Measurements from ENCODE around the gene SLC6A7. TPM values are rescaled to one million over a fixed set of nuclear protein-coding genes. Genes with fewer than 3 reads are reported as not detected.

The SLC6A7 gene
- total and polyA plus RNA-seq, 9 donors, result 0.31 to 1.3 (median 0.75) TPM

GRCh38 chr5:150146235-150146634 lies 43.6 kb upstream of the SLC6A7 start:
- no peaks in the 10 kb centered on the region for H3K9me3 ChIP-seq (replicated peaks; ENCODE audit: control insufficient read depth, low read depth, low read length)
- no peak overlapping the region for H3K4me3 ChIP-seq (ENCODE audit: low read length)
- WGBS (ENCODE audit: insufficient coverage), result 79% methylated on average over 4 of the region's 5 CpGs
- H3K4me1 ChIP-seq (ENCODE audit: control insufficient read depth, insufficient read depth, low read length), result peaks cover 71% of the 10 kb centered on the region
- peak overlapping the region; percentile 4 for H3K27ac ChIP-seq (ENCODE audit: low read length)
- no peaks in the 10 kb centered on the region for H3K27me3 ChIP-seq (ENCODE audit: control insufficient read depth, insufficient read depth, low read length)
- peaks cover 14% of the 10 kb centered on the region for H3K36me3 ChIP-seq (ENCODE audit: control insufficient read depth, insufficient read depth, low read length)
- no peak for DNase-seq

DNA sequence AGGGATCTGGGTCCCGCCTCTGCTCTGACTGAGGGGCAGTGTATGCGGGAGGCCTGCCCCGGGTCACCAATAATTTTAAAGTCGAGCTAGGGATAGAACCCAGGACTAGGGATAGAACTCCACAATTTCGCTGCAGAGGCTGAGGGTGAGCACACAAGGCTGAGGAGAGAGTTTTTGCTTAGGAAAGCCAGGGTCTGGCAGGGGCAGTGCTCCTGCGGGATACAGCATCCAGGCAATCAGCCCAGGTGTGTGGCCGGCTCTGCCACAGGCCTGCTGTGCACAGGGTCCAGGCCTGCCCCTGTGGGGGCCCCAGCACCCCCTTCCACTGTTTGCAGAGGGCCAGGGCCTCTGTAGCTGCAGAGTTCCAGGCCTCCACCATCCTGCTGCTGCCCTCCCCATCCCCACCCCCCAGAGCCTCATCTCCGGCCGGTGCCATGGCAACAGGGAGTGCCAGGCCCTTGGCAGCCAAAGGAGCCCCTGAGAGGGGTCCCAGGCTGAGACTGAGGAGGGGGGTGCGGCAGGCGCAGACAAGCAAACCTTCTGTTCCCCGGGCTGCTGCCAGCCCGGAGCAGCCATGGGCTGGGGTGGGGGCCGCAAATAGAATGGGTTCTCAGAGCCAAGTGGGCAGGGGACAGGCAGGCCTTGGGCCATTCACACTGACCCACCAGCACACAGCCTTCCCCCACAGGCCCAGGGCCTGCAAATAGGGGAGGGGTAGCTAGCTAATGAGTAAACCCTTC lies 42.8 kb upstream of the SLC6A7 start:
- H3K4me1 ChIP-seq (ENCODE audit: control insufficient read depth, insufficient read depth, low read length), result peaks cover 64% of the 10 kb centered on the region
- H3K27me3 ChIP-seq (ENCODE audit: control insufficient read depth, insufficient read depth, low read length), result no peaks in the 10 kb centered on the region
- no peaks in the 10 kb centered on the region for H3K9me3 ChIP-seq (replicated peaks; ENCODE audit: control insufficient read depth, low read depth, low read length)
- no peak overlapping the region for H3K4me3 ChIP-seq (ENCODE audit: low read length)
- WGBS (ENCODE audit: insufficient coverage), result 58% methylated on average over 7 of the region's 14 CpGs
- peak overlapping the region; percentile 61 for H3K27ac ChIP-seq (ENCODE audit: low read length)
- no peak for DNase-seq
- H3K36me3 ChIP-seq (ENCODE audit: control insufficient read depth, insufficient read depth, low read length), result peaks cover 9% of the 10 kb centered on the region

DNA sequence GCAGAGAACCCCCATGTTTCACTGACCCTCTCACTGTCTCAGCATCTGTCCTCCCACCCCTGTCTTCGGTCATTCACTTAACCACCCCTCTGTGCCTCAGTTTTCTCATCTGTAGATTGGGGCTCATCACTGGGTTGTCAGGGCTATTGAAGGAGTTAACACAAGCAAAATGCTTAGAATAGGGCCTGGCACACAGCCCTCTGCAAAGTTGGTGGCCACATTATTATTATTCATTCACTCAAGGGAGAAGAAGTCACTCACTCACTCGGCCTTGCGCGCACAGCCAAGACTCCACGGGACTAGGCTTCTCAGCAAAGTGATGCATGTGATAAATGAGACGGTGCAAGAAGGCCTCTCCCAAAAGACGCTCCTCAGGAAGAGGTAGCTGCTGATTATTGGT lies 42.2 kb upstream of the SLC6A7 start:
- H3K36me3 ChIP-seq (ENCODE audit: control insufficient read depth, insufficient read depth, low read length), result peaks cover 9% of the 10 kb centered on the region
- peak overlapping the region; percentile 61 for H3K27ac ChIP-seq (ENCODE audit: low read length)
- peaks cover 65% of the 10 kb centered on the region for H3K4me1 ChIP-seq (ENCODE audit: control insufficient read depth, insufficient read depth, low read length)
- H3K4me3 ChIP-seq (ENCODE audit: low read length), result no peak overlapping the region
- no peaks in the 10 kb centered on the region for H3K9me3 ChIP-seq (replicated peaks; ENCODE audit: control insufficient read depth, low read depth, low read length)
- 30% methylated on average over 2 of the region's 7 CpGs for WGBS (ENCODE audit: insufficient coverage)
- no peaks in the 10 kb centered on the region for H3K27me3 ChIP-seq (ENCODE audit: control insufficient read depth, insufficient read depth, low read length)
- no peak for DNase-seq

- no peak overlapping the region for H3K4me3 ChIP-seq (ENCODE audit: low read length)
- WGBS (ENCODE audit: insufficient coverage), result 80% methylated on average over 6 of the region's 11 CpGs
- no peaks in the 10 kb centered on the region for H3K9me3 ChIP-seq (replicated peaks; ENCODE audit: control insufficient read depth, low read depth, low read length)
- H3K36me3 ChIP-seq (ENCODE audit: control insufficient read depth, insufficient read depth, low read length), result peaks cover 11% of the 10 kb centered on the region
- DNase-seq, result no peak
- no peaks in the 10 kb centered on the region for H3K27me3 ChIP-seq (ENCODE audit: control insufficient read depth, insufficient read depth, low read length)
- peak overlapping the region; percentile 16 for H3K27ac ChIP-seq (ENCODE audit: low read length)
- peaks cover 62% of the 10 kb centered on the region for H3K4me1 ChIP-seq (ENCODE audit: control insufficient read depth, insufficient read depth, low read length)
Measured at GRCh38 chr5:150148117-150148927, 41.5 kb upstream of the SLC6A7 start.

- peaks cover 17% of the 10 kb centered on the region for H3K36me3 ChIP-seq (ENCODE audit: control insufficient read depth, insufficient read depth, low read length)
- H3K4me1 ChIP-seq (ENCODE audit: control insufficient read depth, insufficient read depth, low read length), result peaks cover 60% of the 10 kb centered on the region
- H3K27me3 ChIP-seq (ENCODE audit: control insufficient read depth, insufficient read depth, low read length), result no peaks in the 10 kb centered on the region
- H3K4me3 ChIP-seq (ENCODE audit: low read length), result no peak overlapping the region
- H3K27ac ChIP-seq (ENCODE audit: low read length), result no peak overlapping the region
- DNase-seq, result no peak
- no peaks in the 10 kb centered on the region for H3K9me3 ChIP-seq (replicated peaks; ENCODE audit: control insufficient read depth, low read depth, low read length)
Measured at GRCh38 chr5:150149618-150150017, 40.2 kb upstream of the SLC6A7 start.

DNA sequence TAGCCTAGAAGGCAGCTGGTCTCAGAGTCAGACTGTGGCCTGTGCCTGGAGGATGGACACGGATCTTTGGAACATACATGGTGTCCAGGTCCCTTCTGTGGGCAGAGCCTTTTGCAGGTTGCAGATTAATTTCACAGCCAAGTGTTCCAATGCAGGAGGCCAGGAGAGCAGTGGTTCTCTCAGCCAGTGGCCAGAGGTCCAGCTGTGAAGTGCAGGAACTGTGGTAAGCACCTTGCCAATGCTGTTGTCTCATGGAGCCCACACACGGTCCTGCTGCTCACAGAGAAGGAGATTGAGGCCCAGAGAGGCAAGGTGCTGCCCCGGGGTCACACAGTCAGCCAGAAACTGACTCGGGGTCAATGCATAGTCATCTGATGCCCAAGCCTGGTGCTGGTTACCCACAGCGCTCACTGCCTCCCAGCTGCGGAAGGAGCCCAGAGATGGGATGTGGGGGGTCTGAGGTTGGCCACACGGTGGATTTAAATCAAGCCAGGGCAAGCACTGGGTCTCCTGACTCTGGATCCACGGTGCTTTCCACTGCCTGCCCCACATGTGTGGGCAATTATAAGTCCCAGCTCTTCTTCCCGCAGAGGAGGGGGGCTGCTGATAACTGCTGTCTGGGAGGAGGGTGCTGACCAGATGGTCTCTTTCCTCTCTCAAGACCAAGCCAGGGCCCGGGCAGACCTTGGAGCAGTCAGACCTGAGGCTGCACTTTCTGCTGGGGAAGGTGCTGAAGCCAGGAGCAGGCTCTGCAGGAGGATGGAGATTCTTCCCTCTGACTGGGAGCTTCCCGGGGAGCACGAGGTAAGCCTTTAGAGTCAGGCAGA lies 37.0 kb upstream of the SLC6A7 start:
- Histone ChIP-seq H3K9me3 (replicated peaks; ENCODE audit: control insufficient read depth, low read depth, low read length) (no peaks in the 10 kb centered on the region), H3K4me3 (ENCODE audit: low read length) (peak overlapping the region; percentile 58), H3K36me3 (ENCODE audit: control insufficient read depth, insufficient read depth, low read length) (peaks cover 15% of the 10 kb centered on the region), H3K4me1 (ENCODE audit: control insufficient read depth, insufficient read depth, low read length) (peaks cover 63% of the 10 kb centered on the region), H3K27ac (ENCODE audit: low read length) (peak overlapping the region; percentile 35), H3K27me3 (ENCODE audit: control insufficient read depth, insufficient read depth, low read length) (peaks cover 7% of the 10 kb centered on the region)
- no peak for DNase-seq
- 21% methylated on average over 8 of the region's 12 CpGs for WGBS (ENCODE audit: insufficient coverage)

- DNase-seq, result no peak
- no CpG with 5 or more reads among the region's 2 CpGs for WGBS (ENCODE audit: insufficient coverage)
- H3K27ac ChIP-seq (ENCODE audit: low read length), result peak overlapping the region; percentile 87
- peak overlapping the region; percentile 58 for H3K4me3 ChIP-seq (ENCODE audit: low read length)
- peaks cover 7% of the 10 kb centered on the region for H3K27me3 ChIP-seq (ENCODE audit: control insufficient read depth, insufficient read depth, low read length)
- no peaks in the 10 kb centered on the region for H3K9me3 ChIP-seq (replicated peaks; ENCODE audit: control insufficient read depth, low read depth, low read length)
- peaks cover 12% of the 10 kb centered on the region for H3K36me3 ChIP-seq (ENCODE audit: control insufficient read depth, insufficient read depth, low read length)
- peaks cover 64% of the 10 kb centered on the region for H3K4me1 ChIP-seq (ENCODE audit: control insufficient read depth, insufficient read depth, low read length)
Measured at GRCh38 chr5:150153483-150153882, 36.4 kb upstream of the SLC6A7 start.

GRCh38 chr5:150153957-150154617 lies 35.8 kb upstream of the SLC6A7 start:
- WGBS (ENCODE audit: insufficient coverage), result 24% methylated on average over 8 of the region's 9 CpGs
- Histone ChIP-seq H3K4me3 (ENCODE audit: low read length) (peak overlapping the region; percentile 58), H3K9me3 (replicated peaks; ENCODE audit: control insufficient read depth, low read depth, low read length) (no peaks in the 10 kb centered on the region), H3K27me3 (ENCODE audit: control insufficient read depth, insufficient read depth, low read length) (peaks cover 7% of the 10 kb centered on the region), H3K36me3 (ENCODE audit: control insufficient read depth, insufficient read depth, low read length) (peaks cover 10% of the 10 kb centered on the region), H3K4me1 (ENCODE audit: control insufficient read depth, insufficient read depth, low read length) (peaks cover 67% of the 10 kb centered on the region), H3K27ac (ENCODE audit: low read length) (peak overlapping the region; percentile 87)
- peak; percentile 69 for DNase-seq

DNA sequence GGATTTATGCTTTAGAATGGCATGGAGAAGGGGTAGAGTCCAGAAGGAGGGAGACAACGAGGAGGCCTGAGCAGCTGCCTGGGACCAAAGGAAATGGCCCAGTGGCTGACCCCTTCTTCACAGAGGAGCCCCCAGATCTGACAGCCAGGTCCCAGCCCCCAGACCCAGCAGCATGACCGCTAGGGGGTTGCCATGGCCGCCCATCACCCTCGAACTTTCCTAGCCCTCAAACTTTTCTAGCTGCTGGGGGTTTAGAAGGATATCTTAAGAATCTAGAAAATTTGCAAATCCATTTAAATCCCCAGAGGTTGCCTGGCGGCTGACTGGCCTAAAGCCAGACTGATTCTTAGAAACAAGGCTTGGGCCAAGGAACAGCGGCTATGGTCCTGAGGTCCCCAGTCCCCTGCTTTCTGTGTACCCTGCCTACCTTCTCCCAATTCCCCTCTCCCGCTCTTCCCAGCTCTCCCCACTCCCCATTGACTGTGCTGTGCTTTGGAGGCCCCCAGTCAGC lies 35.2 kb upstream of the SLC6A7 start:
- Histone ChIP-seq H3K9me3 (replicated peaks; ENCODE audit: control insufficient read depth, low read depth, low read length) (no peaks in the 10 kb centered on the region), H3K27ac (ENCODE audit: low read length) (peak overlapping the region; percentile 87), H3K36me3 (ENCODE audit: control insufficient read depth, insufficient read depth, low read length) (peaks cover 10% of the 10 kb centered on the region), H3K4me3 (ENCODE audit: low read length) (peak overlapping the region; percentile 58), H3K27me3 (ENCODE audit: control insufficient read depth, insufficient read depth, low read length) (peaks cover 7% of the 10 kb centered on the region), H3K4me1 (ENCODE audit: control insufficient read depth, insufficient read depth, low read length) (peaks cover 70% of the 10 kb centered on the region)
- no peak for DNase-seq
- WGBS (ENCODE audit: insufficient coverage), result 0% methylated on average over 2 of the region's 7 CpGs
